GM23338 (cell line): Measurements from ENCODE around the gene ASB2. TPM values are rescaled to one million over a fixed set of nuclear protein-coding genes. Genes with fewer than 3 reads are reported as not detected.

ENCODE experiments used
- ATAC-seq: fragments of 200-7000 bp; cut with Tn5 transposase; 3 replicates; pipeline ENCODE4 v1.9.1; 2020
- DNase-seq: peaks from one replicate; pipeline ENCODE4 v3.0.0-alpha.2; 2015; ENCODE audit warnings: low spot score
- H2AFZ ChIP-seq: fragments of 200-600 bp; sonication (generic); 2 replicates; pipeline ENCODE4 v1.8.0; 2016; ENCODE audit warnings: antibody characterized with exemption, mild to moderate bottlenecking, moderate library complexity
- H3F3A ChIP-seq: fragments of 200-600 bp; sonication (generic); replicated peaks from 2 replicates; pipeline ENCODE4 v1.8.0; 2017; ENCODE audit warnings: antibody characterized with exemption, mixed run types, low read depth
- H3K27ac ChIP-seq: fragments of 200-600 bp; sonication (generic); 2 replicates; pipeline ENCODE4 v1.6.1; 2016; ENCODE audit warnings: low read depth
- H3K27me3 ChIP-seq: fragments of 200-600 bp; sonication (generic); 2 replicates; pipeline ENCODE4 v1.8.0; 2016; ENCODE audit warnings: mild to moderate bottlenecking, mixed run types, moderate library complexity; ENCODE audit not compliant: insufficient read depth
- H3K36me3 ChIP-seq: fragments of 200-600 bp; sonication (generic); 2 replicates; pipeline ENCODE4 v1.8.0; 2016; ENCODE audit warnings: mild to moderate bottlenecking; ENCODE audit not compliant: insufficient read depth
- H3K4me1 ChIP-seq: fragments of 200-600 bp; sonication (generic); 2 replicates; pipeline ENCODE4 v1.8.0; 2016; ENCODE audit warnings: mild to moderate bottlenecking, moderate library complexity; ENCODE audit not compliant: insufficient read depth
- H3K4me2 ChIP-seq: fragments of 200-600 bp; sonication (generic); 2 replicates; pipeline ENCODE4 v1.7.1; 2017; ENCODE audit warnings: mixed run types
- H3K4me3 ChIP-seq: fragments of 200-600 bp; sonication (generic); 2 replicates; pipeline ENCODE4 v1.6.1; 2016; ENCODE audit warnings: mixed run types
- H3K79me2 ChIP-seq: fragments of 200-600 bp; sonication (generic); replicated peaks from 2 replicates; pipeline ENCODE4 v1.8.0; 2017; ENCODE audit warnings: mild to moderate bottlenecking; ENCODE audit not compliant: insufficient read depth
- H3K9me2 ChIP-seq: fragments of 200-600 bp; sonication (generic); 2 replicates; pipeline ENCODE4 v1.8.0; 2017; ENCODE audit not compliant: insufficient read depth
- H4K20me1 ChIP-seq: fragments of 200-600 bp; sonication (generic); replicated peaks from 2 replicates; pipeline ENCODE4 v1.8.0; 2017; ENCODE audit warnings: mild to moderate bottlenecking; ENCODE audit not compliant: insufficient read depth
- H3K27ac Mint-ChIP-seq: 2 replicates; pipeline ENCODE4 v1.8.0; 2020; ENCODE audit warnings: inconsistent platforms, mild to moderate bottlenecking, moderate library complexity, mixed read lengths
- H3K27me3 Mint-ChIP-seq: 3 replicates; pipeline ENCODE4 v1.8.0; 2022; ENCODE audit warnings: low read depth, mild to moderate bottlenecking, moderate library complexity, mixed read lengths, inconsistent platforms; ENCODE audit not compliant: insufficient read depth, poor library complexity
- H3K36me3 Mint-ChIP-seq: 3 replicates; pipeline ENCODE4 v1.8.0; 2021; ENCODE audit warnings: low read depth, mild to moderate bottlenecking, inconsistent platforms, moderate library complexity, mixed read lengths
- H3K4me1 Mint-ChIP-seq: 3 replicates; pipeline ENCODE4 v1.8.0; 2020; ENCODE audit warnings: mild to moderate bottlenecking, inconsistent platforms, mixed read lengths
- H3K4me3 Mint-ChIP-seq: 3 replicates; pipeline ENCODE4 v1.8.0; 2021; ENCODE audit warnings: moderate library complexity, mild to moderate bottlenecking, inconsistent platforms, mixed read lengths
- H3K9me3 Mint-ChIP-seq: 3 replicates; pipeline ENCODE4 v1.8.0; 2020; ENCODE audit warnings: moderate library complexity, mild to moderate bottlenecking, inconsistent platforms, mixed read lengths
- CREB1 ChIP-seq: fragments of 250-450 bp; sonication (Bioruptor Pico); IDR thresholded peaks from 2 replicates; pipeline ENCODE4 v1.5.0; 2020; ENCODE audit warnings: low read depth, mild to moderate bottlenecking, moderate library complexity
- CTCF ChIP-seq, 2 experiments: fragments of 200-600 bp in 1 of 2; sonication (generic) in 1 of 2; conservative IDR thresholded peaks; 2 replicates each; pipeline versions ENCODE4 v1.5.1 to v1.6.1; 2016 to 2017; ENCODE audit warnings: antibody characterized with exemption in 2 of 2, low read depth in 2 of 2, mild to moderate bottlenecking in 2 of 2, moderate library complexity in 1 of 2
- ETS1 ChIP-seq: IDR thresholded peaks from 2 replicates; pipeline ENCODE4 v1.6.1; 2016; ENCODE audit warnings: antibody characterized with exemption
- EZH2 ChIP-seq: fragments of 200-600 bp; sonication (generic); IDR thresholded peaks from one replicate; pipeline ENCODE4 v1.8.0; 2017; ENCODE audit warnings: antibody characterized with exemption, mild to moderate bottlenecking, low read depth; ENCODE audit not compliant: unreplicated experiment
- EZH2phosphoT487 ChIP-seq: fragments of 200-600 bp; sonication (generic); IDR thresholded peaks from one replicate; pipeline ENCODE4 v1.8.1; 2018; ENCODE audit warnings: antibody characterized with exemption; ENCODE audit not compliant: unreplicated experiment
- JUNB ChIP-seq: IDR thresholded peaks from one replicate; pipeline ENCODE4 v1.6.1; 2016; ENCODE audit warnings: antibody characterized with exemption; ENCODE audit not compliant: unreplicated experiment
- NANOG ChIP-seq: IDR thresholded peaks from 2 replicates; pipeline ENCODE4 v1.6.1; 2016; ENCODE audit warnings: antibody characterized with exemption, borderline replicate concordance
- POLR2AphosphoS5 ChIP-seq: IDR thresholded peaks from 2 replicates; pipeline ENCODE4 v1.6.1; 2016; ENCODE audit warnings: antibody characterized with exemption, low read depth
- REST ChIP-seq: IDR thresholded peaks from one replicate; pipeline ENCODE4 v1.6.1; 2018; ENCODE audit warnings: antibody characterized with exemption; ENCODE audit not compliant: unreplicated experiment
- STAT1 ChIP-seq: IDR thresholded peaks from one replicate; pipeline ENCODE4 v1.6.1; 2016; ENCODE audit warnings: antibody characterized with exemption; ENCODE audit not compliant: unreplicated experiment
- ZNF114 ChIP-seq: fragments of 250-450 bp; sonication (Bioruptor Pico); IDR thresholded peaks from 2 replicates; pipeline ENCODE4 v1.5.0; 2020; ENCODE audit warnings: mild to moderate bottlenecking, moderate library complexity
- ZNF331 ChIP-seq: fragments of 250-450 bp; sonication (Bioruptor Pico); IDR thresholded peaks from 2 replicates; pipeline ENCODE4 v1.5.0; 2020; ENCODE audit warnings: low read depth, mild to moderate bottlenecking, moderate library complexity
- polyA plus RNA-seq: library from polyadenylated mRNA; unstranded; fragments of >200 nt; fragmentation: Nextera tagmentation; extraction: Ambion mirVana; gene quantifications from 2 replicates; pipeline ENCODE4 v1.2.1, GENCODE V29; 2016
- total RNA-seq: library from RNA; depleted of rRNA; stranded (reverse); fragments of >200 nt; shearing (Covaris generic); gene quantifications from 2 replicates; pipeline ENCODE4 v1.2.3, GENCODE V29; 2014

The ASB2 gene
- total and polyA plus RNA-seq, 2 experiments from 2014 or later, result 1.2 to 1.7 TPM

GRCh38 chr14:93926873-93927799 is 49.2 kb downstream of the ASB2 start, which contains the start of gene FAM181A (continued):
- TF ChIP-seq REST (no peak), ZNF331 (CRISPR knock-in tag) (no peak), ZNF114 (CRISPR knock-in tag) (no peak), NANOG (no peak)

- DNase-seq (no peak), ATAC-seq (no peak)
- Histone ChIP-seq H2AFZ (no peak overlapping the region), H3K4me3 (no peak overlapping the region), H3K4me1 (no peaks in the 10 kb centered on the region), H3K36me3 (no peaks in the 10 kb centered on the region), H3K27ac (no peak overlapping the region), H3K9me2 (no peaks in the 10 kb centered on the region), H3F3A (no peaks in the 10 kb centered on the region), H4K20me1 (no peaks in the 10 kb centered on the region), H3K4me2 (no peak overlapping the region), H3K79me2 (no peaks in the 10 kb centered on the region), H3K27me3 (no peaks in the 10 kb centered on the region)
- H3K9me3 Mint-ChIP-seq, result no peaks in the 10 kb centered on the region
- H3K27ac Mint-ChIP-seq, result no peak overlapping the region
- H3K36me3 Mint-ChIP-seq, result no peaks in the 10 kb centered on the region; the same call in 2 of the 3 replicates
- no peak overlapping the region for H3K4me3 Mint-ChIP-seq
- H3K4me1 Mint-ChIP-seq, result no peaks in the 10 kb centered on the region; the same call in 1 of the 3 replicates
- peaks cover 12% of the 10 kb centered on the region for H3K27me3 Mint-ChIP-seq
- TF ChIP-seq POLR2AphosphoS5, result no peak
- TF ChIP-seq EZH2, result no peak
- no peak for TF ChIP-seq REST
- no peak for TF ChIP-seq NANOG
- no peak for TF ChIP-seq CTCF (conservative IDR thresholded peaks at IDR 0.05; ENCODE audit: low read depth in 2 of 2)
- TF ChIP-seq EZH2phosphoT487, result no peak
- no peak for TF ChIP-seq ZNF114 (CRISPR knock-in tag)
- TF ChIP-seq ZNF331 (CRISPR knock-in tag), result no peak
- no peak for TF ChIP-seq STAT1
- no peak for TF ChIP-seq JUNB
- TF ChIP-seq ETS1, result no peak
- TF ChIP-seq CREB1, result no peak
Measured at GRCh38 chr14:93926245-93926872, 50.0 kb downstream of the ASB2 start.
